Stimulated activated CD4-positive, alpha-beta T cell treated with anti-CD3 and anti-CD28 coated beads, Interleukin-15, amount 100 ng/mL, for 24 hours (primary cell): ENCODE data around the gene LIMA1.
"Not testable (repeated sequence)": the region's sequence is repeated elsewhere in the genome, so short reads cannot be mapped to it uniquely, and the experiment has no call there.

Experiments
- DNase-seq: peaks from one replicate; pipeline ENCODE4 v3.0.0-alpha.2; 2020

LIMA1 gene

DNA sequence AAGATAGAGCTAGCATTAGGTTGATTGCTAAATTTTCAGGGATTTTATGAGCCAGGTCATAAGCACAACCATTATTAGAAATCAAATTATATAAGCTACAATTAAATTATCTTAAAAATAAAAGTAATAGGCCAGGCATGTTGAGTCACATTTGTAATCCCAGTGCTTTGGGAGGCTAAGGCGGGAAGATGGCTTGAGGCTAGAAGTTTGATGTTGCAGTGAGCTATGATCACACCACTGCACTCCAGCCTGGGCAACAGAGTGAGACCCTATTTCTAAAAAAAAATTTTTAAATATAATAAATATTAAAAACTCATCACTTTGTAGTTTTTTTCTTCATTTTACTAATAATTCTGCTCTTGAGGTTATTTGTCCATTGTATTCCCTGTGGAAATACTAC is 1.9 kb upstream of the LIMA1 start:
- no peak for DNase-seq

DNA sequence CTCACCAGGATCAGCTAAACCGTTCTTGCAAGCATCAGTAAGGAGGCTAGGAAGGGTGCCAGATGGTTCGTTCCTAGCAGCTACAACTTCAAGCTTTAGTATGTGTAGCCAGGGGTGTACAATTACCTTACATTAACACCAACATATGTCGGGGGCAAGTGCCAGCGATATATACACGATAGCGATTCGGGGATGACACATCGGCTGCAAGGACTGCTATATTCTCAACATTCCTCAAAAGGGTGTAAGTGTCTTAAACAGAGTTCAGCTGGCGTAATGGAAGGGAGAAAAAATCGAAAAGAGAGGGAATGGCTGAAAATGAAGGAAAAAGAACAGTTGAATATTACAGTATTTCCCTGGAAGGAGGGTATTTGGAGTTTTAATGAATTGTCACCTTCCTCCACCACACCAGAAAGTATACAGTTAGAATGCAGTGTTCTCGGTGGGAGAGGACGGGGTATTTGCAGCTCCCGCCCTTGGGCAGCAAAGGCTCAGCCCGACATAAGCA is 545 bp downstream of the LIMA1 start:
- no peak for DNase-seq

DNA sequence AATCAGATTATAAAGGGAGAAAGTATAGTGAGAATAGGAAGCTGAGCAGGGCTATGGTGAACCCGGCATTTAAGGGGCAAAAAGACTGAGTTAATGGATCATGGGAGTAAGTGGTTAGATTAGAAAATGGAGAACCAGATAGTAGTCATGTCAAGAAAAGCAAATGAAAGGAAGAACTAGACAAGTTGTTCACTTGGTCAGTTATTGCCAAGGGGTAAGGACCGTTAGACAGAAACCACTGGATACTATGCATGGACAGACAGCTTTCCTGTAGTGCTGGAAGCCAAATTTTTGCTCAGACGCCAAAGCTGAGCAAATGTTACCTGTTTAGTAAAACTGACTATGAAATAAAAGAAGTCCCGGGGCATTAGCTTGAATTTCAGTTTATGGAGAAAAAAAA is 3.8 kb downstream of the LIMA1 start:
- DNase-seq = no peak

DNA sequence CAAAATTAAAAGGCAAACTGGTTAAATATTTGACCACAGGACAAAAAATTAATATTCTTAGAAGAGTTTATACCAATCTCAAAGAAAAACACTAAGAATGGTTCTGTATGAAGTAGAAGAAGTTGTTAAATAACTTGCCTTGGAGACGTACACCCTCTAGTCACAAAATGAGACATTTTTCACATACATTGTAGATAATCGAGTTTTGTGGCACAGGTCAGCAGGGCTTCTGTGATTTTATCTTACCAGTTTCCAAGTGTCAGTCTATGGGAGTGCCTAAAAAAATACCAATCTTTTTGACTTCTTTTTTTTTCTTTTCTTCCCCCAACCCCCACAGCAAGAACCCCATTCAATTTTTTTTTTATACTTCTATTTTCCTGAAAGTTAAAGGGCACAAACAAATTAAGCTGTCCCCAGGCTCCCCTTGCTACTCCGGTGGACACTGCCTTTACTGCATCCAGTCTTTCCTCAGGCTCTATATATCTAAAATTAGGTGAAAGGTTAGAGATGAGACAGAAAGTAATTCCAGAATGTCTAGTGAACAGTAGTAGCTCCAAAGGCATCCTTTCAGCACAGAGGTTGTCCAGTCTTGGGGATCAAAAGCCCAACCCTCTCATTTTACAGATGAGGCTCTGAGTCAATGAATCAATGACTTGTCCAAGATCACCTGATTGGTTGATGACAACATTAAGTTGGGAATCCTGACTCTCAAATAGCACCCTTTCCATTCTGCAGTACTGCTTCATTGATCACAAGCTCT is 6.2 kb downstream of the LIMA1 start:
- no peak for DNase-seq

DNA sequence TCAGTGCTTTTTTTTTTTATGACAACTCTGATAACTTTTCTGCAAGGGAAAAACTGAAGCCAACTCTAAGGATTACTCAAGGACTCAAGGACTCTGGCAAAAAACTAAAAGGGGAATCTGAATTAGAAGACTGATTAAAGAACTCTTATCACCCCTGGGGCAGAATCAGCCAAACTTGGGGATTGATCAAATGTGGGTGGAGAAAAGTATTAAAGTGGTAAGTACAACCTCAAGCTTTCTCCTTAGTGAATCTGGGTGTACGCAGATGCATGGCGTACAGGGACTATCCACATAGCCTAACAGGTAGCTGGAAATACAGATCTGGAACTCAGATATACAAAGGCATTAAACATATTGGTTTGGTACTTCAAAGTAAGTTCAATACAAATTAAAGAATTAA is 7.3 kb downstream of the LIMA1 start:
- no peak for DNase-seq

DNA sequence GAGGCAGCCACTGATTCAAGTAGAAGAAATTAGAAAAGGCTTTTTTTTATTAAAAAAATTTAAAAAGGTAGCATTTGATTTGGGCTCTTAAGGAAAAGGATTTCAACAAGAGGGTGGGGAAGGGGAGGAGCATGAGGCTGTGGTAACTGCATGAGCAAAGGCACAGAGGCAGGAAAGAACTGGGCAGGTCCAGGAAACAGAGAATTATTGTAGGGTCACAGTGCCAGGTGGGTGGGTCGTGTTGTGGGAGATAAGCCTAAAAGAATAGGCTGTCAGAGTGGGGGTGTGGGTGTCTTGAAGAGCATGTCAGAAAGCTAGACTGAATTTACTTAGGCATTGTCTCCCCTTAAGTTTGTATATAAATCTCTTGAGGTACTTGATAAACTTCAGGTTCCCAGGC is 7.8 kb downstream of the LIMA1 start:
- DNase-seq = no peak

DNA sequence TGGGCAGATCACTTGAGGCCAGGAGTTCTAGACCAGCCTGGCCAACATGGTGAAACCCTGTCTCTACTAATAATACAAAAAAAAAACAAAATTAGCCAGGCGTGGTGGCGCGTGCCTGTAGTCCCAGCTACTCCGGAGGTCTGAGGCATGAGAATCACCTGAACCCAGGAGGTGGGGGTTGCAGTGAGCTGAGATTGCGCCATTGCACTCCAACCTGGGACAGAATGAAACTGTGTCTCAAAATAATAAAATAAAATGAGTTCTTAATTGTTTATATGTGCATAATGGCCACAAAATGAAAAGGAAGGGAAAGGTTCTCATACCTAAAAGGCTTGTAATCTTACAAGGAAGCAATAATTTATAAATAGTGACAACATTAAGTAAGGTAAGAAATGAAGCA is 8.2 kb downstream of the LIMA1 start:
- DNase-seq = not testable (repeated sequence)

DNA sequence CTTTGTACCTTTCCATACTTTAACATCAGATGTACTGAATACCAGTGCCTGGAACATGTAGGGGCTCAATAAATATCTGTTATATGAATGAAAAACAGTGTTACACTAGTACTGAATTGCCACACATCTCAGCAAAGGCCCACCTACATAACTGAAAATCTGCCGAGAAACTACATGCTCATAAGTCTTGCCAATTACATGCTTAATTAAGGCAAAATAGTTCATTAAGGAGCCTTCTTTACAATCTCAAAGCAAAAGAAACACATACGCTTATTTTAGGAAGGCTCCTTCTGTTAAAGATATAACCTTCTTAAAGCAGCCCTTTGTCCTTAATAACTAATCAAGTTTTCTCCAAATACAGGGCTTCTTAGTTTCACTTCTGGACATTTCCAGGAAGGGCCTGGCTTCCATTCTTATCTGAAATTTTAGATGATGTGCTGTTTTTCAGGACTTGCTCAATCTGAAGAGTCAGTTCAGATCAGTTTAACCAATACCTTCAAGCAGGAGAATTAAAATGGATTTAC is 11.5 kb downstream of the LIMA1 start:
- DNase-seq = no peak

DNA sequence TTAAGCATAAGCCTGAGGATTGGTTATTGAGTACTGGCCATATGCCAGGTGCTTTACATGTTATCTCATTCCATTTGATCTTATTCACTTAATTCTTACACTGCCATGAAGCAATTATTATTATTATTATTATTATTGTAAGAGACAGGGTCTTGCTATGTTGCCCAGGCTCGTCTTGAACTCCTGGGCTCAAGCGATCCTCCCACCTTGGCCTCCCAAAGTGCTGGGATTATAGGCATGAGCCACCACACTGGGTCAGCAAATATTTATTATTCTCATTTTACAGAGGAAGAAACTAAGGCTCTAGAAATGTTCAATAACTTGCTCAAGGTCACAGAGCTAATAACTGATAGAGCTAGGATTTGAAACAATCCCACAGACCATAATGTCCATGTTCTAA is 14.8 kb downstream of the LIMA1 start:
- no peak for DNase-seq

DNA sequence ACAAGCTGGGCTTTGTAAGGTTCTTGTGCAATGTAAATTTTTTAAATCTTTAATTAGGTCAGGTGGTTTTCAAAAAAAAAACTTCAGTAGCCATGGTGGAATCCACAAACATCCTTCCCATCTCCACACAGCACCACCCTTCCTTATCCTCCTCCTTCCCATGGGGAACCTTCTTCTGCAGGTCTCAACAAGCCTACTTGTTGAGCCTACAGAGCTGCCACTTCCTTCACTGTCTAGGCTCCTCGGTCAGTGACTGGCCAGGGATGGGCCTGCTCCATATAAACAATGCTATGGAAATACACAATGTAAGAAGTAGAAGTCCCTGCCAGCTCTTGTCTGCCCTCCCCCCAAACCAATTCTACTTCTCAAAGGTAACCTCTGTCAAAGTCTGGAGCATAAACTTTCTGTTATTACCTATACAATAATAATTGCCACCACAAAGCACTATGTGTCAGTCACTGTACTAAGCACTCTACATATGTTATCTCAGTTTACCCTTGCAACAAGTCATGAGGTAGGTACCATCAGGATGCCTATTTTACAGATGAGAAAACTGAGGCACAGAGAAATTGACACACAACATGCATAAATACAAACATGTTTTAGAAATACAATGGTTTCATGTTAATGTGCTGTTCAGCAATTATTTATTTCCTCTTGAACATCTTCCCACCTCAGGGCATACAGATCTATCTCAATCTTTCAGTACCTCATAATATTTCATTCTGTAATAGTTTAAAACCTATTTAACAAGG is 17.4 kb downstream of the LIMA1 start:
- no peak for DNase-seq

DNA sequence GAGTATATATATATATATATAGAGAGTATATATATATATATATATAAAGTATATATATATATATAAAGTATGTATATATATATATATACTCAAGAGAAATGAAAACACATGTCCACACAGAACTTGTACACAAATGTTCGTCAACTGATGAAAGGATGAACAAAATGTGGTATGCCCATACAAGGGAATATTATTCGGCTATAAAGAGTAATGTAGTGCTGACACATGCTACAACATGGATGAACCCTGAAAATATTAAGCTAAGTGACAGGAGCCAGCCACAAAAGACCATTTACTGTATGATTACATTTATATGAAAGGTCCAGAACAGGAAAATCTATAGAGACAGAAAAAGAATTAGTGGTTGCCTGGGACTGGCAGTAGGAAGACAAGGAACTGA is 19.5 kb downstream of the LIMA1 start:
- DNase-seq = no peak

DNA sequence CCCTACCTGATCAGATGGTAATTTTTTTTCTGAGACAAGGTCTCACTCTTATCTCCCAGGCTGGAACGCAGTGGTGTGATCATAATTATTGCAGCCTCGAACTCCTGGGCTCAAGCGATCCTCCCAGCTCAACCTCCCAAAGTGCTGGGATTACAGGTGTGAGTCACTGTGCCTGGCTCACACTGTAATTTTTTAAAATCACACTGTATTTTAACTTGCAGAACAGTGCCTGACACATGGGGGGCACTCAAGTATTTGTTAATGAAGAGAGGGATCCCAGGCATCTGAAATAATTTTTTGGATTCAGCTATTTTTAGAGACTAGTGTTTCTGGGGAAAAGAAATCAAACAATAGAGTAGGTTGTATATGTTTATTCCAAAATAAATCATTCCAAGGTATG is 21.7 kb downstream of the LIMA1 start:
- no peak for DNase-seq

DNA sequence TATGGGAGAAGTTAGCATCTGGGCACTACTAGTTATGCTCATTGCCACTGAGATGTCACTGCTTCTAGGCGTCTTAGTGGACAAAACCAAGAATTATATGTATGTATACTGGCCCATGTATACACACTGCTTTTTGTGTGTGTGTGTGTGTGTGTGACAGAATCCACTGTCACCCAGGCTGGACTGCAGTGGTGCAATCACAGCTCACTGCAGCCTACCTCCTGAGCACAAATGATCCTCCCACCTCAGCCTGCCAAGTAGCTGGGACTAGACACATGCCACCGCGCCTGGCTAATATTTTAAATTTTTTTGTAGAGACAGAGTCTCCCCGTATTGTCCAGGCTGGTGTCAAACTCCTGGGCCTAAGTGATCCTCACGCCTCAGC is 25.2 kb downstream of the LIMA1 start:
- DNase-seq = no peak

DNA sequence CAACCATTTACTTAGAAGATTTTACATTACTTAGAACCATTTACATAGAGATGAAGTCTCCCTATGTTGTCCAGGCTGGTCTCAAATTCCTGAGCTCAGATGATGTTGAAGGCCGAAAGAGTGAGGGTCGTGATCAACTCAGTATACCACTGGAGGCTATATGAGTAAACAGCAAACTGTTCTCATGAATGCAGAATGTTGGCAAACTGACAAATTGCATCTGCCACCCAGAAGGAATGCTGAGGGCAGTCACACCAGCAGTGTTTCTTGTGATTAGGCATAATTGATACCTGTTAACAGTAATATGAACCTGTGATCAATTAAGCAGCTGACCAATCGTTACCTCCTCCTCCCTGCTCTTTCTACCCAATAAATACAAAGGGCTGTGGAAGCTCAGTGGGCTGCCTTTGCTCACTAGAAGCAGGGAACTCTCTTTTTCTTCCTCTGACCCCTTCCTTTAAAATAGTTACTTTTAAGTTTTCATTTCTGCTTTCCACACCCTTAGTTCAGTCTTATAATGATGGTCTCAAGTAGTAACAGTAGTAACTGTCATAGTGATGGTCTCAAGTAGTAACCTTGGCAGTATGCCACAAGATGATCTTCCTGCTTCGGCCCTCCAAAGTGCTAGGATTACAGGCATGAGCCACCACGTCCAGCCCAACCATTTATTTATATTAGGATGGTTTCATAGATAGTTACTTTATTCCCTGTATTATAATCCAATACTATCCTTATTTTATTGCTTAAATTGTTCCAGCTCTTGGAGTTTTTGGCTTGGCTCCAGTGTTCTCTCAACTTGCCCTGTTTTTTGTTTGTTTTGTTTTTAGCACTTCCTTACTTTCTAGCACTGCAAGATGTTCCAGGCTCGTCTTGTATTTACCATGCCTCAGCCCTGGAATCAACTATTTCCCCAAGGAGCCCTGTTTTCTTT is 25.8 kb downstream of the LIMA1 start:
- DNase-seq = no peak

DNA sequence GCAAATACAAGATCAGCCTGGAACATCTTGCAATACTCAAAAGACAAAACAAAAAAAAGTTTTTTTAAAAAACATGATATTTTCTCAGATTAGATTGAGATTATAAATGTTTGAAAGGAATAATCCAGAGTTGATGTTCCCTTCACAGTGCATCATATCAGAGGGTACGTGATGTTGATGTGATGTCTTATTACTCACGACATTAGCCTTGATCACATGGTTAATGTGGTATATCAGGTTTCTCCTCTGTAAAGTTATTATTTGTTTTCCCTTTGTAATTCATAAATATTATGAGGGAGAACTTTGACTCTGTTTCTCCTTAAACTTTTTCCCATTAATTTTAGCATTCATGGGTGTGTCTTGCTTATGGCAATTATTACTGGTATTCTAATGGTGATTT is 26.6 kb downstream of the LIMA1 start:
- no peak for DNase-seq

DNA sequence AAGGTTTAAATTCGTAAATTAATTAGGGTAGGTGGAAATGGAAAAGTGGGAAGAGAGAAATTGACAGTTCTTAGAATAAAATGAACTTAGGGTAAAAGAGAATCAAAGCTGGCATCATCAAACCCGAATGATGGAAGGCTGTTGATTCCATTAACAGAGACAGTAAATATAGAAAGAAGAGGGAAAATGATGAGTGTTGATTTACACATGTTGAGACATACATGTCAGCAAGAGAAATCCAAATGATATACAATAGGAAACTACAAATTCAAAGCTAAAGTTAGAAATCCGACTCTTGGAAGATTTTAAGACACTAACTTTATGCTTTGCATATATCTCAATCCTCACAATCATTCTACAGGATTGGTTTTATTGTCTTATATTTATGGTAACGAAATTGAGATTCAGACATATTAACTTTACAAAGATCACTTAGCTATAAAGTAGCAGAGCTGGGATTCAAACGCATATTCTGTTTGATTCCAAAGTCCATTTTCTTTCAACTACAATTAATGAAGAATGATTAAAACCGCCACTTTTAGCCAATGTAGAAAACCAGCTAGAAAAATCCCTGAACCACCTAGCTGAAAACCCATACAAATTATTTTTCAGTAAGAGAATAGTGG is 30.2 kb downstream of the LIMA1 start:
- no peak for DNase-seq

DNA sequence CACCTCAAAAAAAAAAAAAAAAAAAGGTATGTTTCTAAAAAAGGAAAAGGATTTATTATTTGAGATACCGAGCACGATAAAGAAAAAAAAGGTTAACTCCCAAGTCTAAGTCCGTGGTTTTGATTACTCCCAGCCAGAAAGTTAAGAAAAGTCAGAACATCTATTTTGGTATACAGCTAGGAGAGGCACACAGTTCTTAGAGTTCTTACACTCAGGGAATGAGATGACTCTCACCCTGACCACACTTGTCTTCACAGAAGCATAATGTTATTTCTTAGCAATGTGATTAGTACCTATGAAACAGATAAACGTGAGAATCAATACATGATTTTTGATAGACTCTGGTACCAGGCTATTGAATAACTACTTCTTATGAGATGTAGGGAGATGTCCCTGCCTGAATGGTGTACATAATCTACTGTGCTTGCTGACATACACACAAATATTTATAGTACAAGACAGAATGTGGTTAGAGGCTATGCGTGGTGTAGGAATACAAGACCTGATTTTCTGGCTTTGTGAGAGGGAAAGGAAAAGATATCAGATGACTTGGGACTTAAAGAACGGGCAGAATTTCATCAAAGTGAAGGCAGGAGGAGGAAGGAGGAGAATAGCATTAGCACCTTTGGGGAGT is 31.6 kb downstream of the LIMA1 start:
- no peak for DNase-seq

DNA sequence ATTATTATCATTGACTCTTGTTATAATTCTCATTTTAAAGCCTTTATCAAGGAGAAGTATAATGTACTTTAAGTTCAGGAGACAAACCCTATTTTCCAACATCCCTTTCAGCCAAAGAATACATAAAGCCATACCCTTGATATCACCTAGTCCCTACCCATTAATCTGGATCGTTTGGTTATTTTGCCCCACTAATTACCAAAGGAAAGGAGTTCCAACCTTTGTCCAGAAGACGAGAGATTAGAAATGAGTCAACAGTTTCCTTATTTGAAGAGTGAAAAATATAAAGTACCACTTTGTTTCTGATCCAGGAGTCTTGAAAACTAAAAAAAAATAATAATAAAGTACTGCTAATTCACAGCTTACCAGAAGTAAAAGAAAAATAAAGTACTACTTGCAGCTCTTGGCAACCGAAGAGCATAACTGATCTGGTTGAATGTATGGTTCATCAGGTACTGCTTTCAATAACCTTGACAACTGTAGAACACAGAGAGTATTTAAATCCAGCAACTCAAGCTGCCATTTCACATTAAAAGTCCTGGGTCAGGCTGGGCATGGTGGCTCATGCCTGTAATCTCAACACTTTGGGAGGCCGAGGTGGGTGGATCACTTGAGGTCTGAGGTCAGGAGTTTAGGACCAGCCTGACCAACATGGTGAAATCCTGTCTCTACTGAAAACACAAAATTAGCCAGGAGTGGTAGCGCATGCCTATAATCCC is 33.7 kb downstream of the LIMA1 start:
- DNase-seq = no peak

DNA sequence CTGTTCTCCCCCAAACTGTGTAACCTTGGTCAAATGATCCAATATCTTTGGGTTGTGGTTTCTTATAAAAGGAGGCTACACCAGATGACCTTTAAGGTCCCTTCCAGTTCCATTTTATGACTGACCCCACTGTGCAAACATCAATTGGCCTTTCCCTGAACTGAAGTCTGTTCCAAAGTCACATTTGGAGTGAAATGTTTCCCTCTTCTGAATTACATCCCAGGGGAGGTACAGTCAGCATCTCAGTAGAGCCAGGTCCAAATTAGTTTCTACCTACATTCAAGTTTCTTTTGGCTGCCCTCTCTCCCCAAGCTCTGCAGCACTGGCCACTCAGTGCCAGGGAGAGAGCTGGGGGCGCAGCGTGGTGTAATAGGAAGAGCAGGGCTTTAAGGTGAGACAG is 34.4 kb downstream of the LIMA1 start:
- no peak for DNase-seq

DNA sequence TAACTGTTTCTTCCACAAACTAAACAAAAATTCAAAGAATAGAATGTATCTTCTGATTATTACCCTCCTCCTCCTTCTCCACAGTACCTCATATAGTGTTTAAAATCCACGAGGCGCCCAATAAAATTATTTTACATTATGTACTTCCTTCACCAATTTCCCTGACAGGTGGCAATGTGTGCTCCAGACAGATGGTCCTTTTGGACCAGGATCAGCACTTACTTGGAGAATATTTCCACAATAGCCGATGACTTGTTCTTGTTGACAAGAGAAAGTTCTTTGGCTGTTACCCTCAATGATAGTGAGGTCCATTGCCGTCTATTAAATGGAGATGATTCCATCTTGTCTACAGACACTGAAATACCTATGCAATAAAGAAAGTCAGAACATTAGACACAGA is 34.9 kb downstream of the LIMA1 start:
- DNase-seq = no peak

DNA sequence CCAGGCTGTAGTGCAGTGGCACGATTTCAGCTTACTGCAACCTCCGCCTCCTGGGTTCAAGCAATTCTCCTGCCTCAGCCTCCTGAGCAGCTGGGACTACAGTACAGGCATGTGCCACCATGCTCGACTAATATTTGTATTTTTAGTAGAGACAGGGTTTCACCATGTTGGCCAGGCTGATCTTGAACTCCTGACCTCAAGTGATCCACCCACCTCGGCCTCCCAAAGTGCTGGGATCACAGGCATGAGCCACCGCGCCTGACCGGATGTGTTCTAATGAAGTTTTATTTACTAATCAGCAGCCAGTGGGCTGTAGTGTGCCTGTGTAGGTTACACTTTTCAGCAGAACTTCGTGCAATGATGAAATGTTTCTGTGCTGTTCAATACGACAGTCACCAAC is 35.7 kb downstream of the LIMA1 start:
- not testable (repeated sequence) for DNase-seq
